ENCODE results near the gene CCDC77. TPM values are rescaled to one million over a fixed set of nuclear protein-coding genes. Genes with fewer than 3 reads are reported as not detected.

CCDC77 gene
- total RNA-seq, 1 experiment from 2014 or later, result 21.9 TPM

DNA sequence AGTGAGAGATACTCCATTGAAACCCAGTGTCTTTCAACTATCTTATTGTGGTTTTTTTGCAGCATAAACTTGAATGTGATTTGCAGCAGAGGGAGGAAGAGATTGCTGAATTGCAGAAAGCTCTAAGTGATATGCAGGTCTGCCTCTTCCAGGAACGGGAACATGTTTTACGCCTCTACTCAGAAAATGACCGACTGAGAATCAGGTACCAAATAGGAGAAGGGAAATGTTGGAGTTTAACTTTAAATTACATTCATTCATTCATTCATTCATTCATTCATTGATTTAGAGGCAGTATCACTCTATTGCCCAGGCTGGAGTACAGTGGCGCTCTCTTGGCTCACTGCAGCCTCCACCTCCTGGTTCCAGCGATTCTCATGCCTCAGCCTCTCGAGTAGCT, 17.0 kb downstream of the CCDC77 start:
- no peak overlapping the region for H2BK5ac ChIP-seq (ENCODE audit: insufficient read length, low read length)
- DNase-seq, result no peak
- no peak overlapping the region for H3K27ac ChIP-seq (ENCODE audit: insufficient read length, low read depth, low read length)
- no peaks in the 10 kb centered on the region for H4K20me1 ChIP-seq (ENCODE audit: control insufficient read depth, insufficient read depth, insufficient read length)
- H3K18ac ChIP-seq (ENCODE audit: insufficient read length, low read depth, low read length), result no peak overlapping the region
- no peak overlapping the region for H3K4me3 Mint-ChIP-seq
- WGBS (ENCODE audit: extremely low coverage, insufficient read length, low lambda C conversion rate), result no CpG with 5 or more reads among the region's 6 CpGs
- no peaks in the 10 kb centered on the region for H3K23me2 ChIP-seq (ENCODE audit: insufficient read length, low read depth, low read length, poor library complexity, severe bottlenecking)
- H3K79me1 ChIP-seq (ENCODE audit: insufficient read depth, low read depth, low read length, poor library complexity, severe bottlenecking), result no peaks in the 10 kb centered on the region
- no peak overlapping the region for H2BK12ac ChIP-seq (ENCODE audit: insufficient read length, low read depth, low read length)
- H2BK120ac ChIP-seq (ENCODE audit: low read depth, low read length, poor library complexity, severe bottlenecking), result no peak overlapping the region
- H3K79me2 ChIP-seq (ENCODE audit: insufficient read depth, low read length), result no peaks in the 10 kb centered on the region
- TF ChIP-seq, protein P1, sequence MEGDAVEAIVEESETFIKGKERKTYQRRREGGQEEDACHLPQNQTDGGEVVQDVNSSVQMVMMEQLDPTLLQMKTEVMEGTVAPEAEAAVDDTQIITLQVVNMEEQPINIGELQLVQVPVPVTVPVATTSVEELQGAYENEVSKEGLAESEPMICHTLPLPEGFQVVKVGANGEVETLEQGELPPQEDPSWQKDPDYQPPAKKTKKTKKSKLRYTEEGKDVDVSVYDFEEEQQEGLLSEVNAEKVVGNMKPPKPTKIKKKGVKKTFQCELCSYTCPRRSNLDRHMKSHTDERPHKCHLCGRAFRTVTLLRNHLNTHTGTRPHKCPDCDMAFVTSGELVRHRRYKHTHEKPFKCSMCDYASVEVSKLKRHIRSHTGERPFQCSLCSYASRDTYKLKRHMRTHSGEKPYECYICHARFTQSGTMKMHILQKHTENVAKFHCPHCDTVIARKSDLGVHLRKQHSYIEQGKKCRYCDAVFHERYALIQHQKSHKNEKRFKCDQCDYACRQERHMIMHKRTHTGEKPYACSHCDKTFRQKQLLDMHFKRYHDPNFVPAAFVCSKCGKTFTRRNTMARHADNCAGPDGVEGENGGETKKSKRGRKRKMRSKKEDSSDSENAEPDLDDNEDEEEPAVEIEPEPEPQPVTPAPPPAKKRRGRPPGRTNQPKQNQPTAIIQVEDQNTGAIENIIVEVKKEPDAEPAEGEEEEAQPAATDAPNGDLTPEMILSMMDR (conservative IDR thresholded peaks at IDR 0.05), result no peak
- H4K8ac ChIP-seq (replicated peaks; ENCODE audit: insufficient read length, low read depth, low read length), result no peak overlapping the region
- no peak overlapping the region for H4K5ac ChIP-seq (ENCODE audit: insufficient read length, low read depth, low read length)
- no peaks in the 10 kb centered on the region for H3K27me3 ChIP-seq (ENCODE audit: insufficient read depth, low read length)
- no peak overlapping the region for H3T11ph ChIP-seq (ENCODE audit: low read length)
- H3K9me3 Mint-ChIP-seq, result no peaks in the 10 kb centered on the region
- no peak overlapping the region for H3K9ac ChIP-seq (ENCODE audit: extremely low read depth, insufficient read length, low read length)
- no peaks in the 10 kb centered on the region for H3K4me1 ChIP-seq (ENCODE audit: insufficient read depth, low read length)
- H3K36me3 Mint-ChIP-seq (ENCODE audit: insufficient read depth in 1 of 3, low read depth in 3 of 3), result peaks cover 33 to 59% (median 58%) of the 10 kb centered on the region in 3 experiments
- H3K4me2 ChIP-seq (ENCODE audit: insufficient read depth, insufficient read length, low read length), result no peak overlapping the region
- H3K56ac ChIP-seq (ENCODE audit: insufficient read length, low read depth, low read length), result no peak overlapping the region
- H2AFZ ChIP-seq (ENCODE audit: low read length), result no peak overlapping the region
- no peaks in the 10 kb centered on the region for H3K4me1 Mint-ChIP-seq
- no peak overlapping the region for H2BK20ac ChIP-seq (ENCODE audit: low read depth, low read length, poor library complexity, severe bottlenecking)
- H2BK15ac ChIP-seq (ENCODE audit: low read depth, low read length), result no peak overlapping the region
- no peak overlapping the region for H4K91ac ChIP-seq (ENCODE audit: insufficient read length, low read depth, low read length)
- no peak overlapping the region for H2AK5ac ChIP-seq (ENCODE audit: insufficient read length, low read length)
- no peak overlapping the region for H3K27ac Mint-ChIP-seq
- no peak overlapping the region for H3K4ac ChIP-seq (ENCODE audit: low read depth, low read length)
- H3K14ac ChIP-seq (ENCODE audit: insufficient read depth, low read length), result no peak overlapping the region
- H3K23ac ChIP-seq (ENCODE audit: insufficient read length, low read depth, low read length), result no peak overlapping the region
- no peaks in the 10 kb centered on the region for H3K27me3 Mint-ChIP-seq (ENCODE audit: low read depth)
- no peaks in the 10 kb centered on the region for H3K9me3 ChIP-seq (ENCODE audit: control insufficient read depth, low read depth, low read length)

All from H9 (cell line).